Fibroblast of pulmonary artery (primary cell): ENCODE results near the gene COQ7.

Source experiments
- DNase-seq: peaks from one replicate; pipeline ENCODE4 v3.0.0-alpha.2; 2010; ENCODE audit warnings: low read depth
- H3K4me3 ChIP-seq: replicated peaks from 2 replicates; pipeline ENCODE4 v1.5.1; 2011; ENCODE audit warnings: low read depth, mild to moderate bottlenecking, control low read depth, low read length, moderate library complexity
- TF ChIP-seq, protein P1 (sequence below): IDR thresholded peaks from 2 replicates; pipeline ENCODE4 v1.5.1; 2011; ENCODE audit warnings: mild to moderate bottlenecking, control low read depth, low read length, inconsistent platforms; ENCODE audit errors: missing control alignments

The COQ7 gene

DNA sequence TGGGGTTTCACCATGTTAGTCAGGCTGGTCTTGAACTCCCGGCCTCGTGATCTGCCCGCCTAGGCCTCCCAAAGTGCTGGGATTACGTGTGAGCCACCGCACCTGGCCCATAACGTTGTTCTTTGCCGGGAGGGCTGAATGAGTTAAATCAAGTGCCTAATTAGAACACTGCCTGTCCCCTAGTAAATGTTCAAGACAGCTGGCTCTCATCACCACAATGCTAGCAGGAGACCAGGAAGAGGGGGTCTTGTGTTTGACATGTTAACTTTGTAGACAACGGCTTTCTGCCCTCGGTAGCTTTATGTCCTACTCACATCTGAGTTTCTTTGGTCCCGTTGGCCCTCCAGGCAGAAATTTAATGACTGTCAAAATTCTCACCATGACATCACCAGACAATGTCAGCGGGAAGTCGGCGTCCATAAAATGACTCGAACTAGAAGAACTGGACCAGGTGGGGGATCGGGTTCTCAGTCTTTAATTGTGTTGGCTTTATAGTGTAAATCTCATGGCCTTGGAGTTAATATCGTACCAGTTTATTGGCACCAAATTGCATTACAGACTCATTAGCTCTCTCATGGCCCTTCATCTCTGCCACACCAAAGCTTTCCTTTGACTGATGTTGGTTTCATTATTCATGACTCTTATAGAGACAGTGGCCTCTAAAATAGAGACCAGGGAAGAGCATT lies 34.9 kb downstream of the COQ7 start:
- DNase-seq = no peak
- TF ChIP-seq, protein P1, sequence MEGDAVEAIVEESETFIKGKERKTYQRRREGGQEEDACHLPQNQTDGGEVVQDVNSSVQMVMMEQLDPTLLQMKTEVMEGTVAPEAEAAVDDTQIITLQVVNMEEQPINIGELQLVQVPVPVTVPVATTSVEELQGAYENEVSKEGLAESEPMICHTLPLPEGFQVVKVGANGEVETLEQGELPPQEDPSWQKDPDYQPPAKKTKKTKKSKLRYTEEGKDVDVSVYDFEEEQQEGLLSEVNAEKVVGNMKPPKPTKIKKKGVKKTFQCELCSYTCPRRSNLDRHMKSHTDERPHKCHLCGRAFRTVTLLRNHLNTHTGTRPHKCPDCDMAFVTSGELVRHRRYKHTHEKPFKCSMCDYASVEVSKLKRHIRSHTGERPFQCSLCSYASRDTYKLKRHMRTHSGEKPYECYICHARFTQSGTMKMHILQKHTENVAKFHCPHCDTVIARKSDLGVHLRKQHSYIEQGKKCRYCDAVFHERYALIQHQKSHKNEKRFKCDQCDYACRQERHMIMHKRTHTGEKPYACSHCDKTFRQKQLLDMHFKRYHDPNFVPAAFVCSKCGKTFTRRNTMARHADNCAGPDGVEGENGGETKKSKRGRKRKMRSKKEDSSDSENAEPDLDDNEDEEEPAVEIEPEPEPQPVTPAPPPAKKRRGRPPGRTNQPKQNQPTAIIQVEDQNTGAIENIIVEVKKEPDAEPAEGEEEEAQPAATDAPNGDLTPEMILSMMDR = no peak
- no peak overlapping the region for H3K4me3 ChIP-seq

DNA sequence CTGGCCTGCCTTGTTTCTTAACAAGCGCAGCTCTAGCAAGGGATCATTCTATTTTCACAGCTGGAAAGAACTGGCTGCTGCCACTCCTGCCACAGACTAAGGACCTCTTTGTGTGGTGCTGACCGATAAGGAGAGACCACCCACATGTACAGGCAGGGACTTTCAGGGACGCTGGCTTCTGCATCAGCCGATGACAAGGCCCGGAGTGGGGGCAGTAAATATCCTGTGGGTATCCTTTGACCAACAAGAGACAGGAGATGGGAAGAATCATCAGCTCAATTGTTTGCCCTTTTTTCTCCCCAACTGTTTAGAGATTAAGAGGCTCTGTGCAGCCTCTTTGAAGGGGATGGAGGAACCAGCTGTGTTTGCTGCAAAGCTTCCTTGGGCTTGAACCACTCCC lies 37.2 kb downstream of the COQ7 start:
- DNase-seq = no peak
- TF ChIP-seq, protein P1 = no peak
- no peak overlapping the region for H3K4me3 ChIP-seq

DNA sequence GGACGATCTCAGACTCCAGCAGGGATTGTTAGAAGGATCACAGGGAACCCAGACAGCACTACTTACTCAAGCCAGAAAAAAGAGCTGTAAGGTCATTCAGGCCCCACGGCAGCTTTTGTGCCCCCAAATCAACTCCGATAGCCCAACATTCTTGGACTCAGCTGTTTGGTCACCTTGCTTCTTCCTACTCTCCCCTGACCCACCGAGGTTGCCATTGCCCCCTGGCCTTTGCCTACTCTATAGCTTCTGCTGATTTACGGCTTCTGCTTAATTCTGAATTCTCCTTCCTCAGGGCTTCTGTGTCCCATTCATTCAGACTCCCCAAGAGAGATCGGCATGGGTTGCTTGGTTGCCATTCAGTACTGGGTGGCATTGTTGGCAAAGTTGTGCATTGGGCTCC lies 37.7 kb downstream of the COQ7 start:
- no peak for DNase-seq
- H3K4me3 ChIP-seq = no peak overlapping the region
- TF ChIP-seq, protein P1 = no peak

DNA sequence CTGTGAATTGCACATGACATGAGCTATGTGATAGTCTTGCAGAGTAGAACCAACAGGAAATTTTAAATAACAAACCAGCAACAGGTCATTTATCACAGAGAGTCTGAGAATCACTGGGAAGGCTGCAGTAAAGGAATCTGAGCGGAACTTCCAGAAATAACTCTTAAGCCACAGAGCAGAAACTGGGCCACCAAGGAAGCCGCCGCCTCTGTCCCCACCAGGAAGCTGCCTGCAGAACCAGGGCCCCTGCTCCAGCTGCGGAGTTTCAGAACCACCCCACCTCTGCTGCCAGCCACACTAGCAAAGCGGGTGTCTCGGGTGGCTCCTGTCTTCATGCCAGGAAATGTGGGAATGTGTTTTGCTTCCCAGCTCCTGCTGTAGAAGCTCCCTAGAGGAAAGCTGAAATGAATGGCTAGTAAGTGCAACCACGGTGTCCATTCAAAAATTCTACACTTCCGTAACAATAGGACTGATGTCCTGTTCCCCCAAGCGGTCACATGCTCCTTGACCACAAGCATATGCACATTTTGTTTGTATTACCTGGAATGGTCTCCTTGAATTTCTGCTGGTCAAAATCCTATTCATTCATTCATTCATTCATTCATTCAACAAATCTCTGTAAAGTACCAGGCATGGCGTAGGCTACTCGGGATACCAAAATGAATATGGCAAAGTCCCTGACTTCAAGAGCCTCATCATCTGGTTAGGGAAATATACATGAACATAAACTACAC lies 38.6 kb downstream of the COQ7 start:
- no peak overlapping the region for H3K4me3 ChIP-seq
- DNase-seq = no peak
- TF ChIP-seq, protein P1 = no peak

DNA sequence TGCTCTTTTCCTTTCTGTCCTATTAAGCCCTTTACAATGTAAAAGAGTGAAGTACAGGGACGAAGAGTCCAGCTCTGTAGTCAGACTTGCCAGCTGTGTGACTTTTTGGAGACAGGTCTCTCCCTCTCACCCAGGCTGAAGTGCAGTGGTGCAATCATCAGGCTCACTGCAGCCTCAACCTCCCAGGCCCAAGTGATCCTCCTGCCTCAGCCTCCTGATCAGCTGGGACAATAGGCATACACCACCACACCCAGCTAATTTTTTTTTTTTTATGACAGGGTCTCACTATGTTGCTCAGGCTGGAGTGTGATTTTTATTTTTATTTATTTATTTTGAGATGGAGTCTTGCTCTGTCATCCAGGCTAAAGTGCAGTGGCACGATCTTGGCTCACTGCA lies 39.2 kb downstream of the COQ7 start:
- no peak overlapping the region for H3K4me3 ChIP-seq
- TF ChIP-seq, protein P1 = no peak
- no peak for DNase-seq

DNA sequence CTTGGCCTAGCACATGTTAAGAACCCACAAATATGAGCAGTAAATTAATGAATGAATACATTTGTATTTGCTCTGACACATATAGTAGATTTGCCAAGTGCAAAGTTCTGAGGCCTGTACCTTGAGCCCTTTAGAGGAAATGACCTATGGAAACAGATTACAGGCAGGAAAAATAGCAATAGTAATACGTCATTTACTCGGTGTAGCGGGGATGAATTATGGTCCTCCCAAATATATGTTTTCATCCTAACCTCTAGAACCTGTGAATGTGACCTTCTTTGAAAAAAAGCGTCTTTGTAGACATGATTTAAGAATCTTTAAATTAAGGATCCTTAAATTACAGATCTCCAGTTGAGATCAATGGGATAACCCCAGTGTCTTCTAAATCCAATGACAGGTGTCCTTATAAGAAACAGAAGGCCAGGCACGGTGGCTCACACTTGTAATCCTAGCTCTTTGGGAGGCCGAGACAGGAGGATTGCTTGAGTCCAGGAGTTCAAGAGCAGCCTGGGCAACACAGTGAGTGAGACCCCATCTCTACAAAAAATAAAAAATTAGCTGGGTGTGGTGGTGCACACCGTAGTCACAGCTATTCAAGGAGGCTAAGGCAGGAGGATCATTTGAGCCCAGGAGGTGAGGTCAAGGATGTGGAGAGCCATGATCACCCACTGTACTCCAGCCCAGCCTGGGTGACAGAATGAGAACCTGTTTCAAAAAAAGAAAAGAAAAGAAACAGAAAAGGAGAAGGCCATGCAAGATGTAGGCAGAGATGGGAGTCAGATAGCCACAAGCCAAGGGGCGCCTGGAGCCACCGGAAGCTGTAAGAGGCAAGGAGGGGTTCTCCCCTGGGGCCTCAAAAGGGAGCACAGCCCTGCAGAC lies 41.2 kb downstream of the COQ7 start:
- DNase-seq = no peak
- H3K4me3 ChIP-seq = no peak overlapping the region
- TF ChIP-seq, protein P1 = no peak
